ENCODE measurements around the gene MTCH1. TPM values are rescaled to one million over a fixed set of nuclear protein-coding genes. Genes with fewer than 3 reads are reported as not detected.
"Not testable (repeated sequence)": the region's sequence is repeated elsewhere in the genome, so short reads cannot be mapped to it uniquely, and the experiment has no call there.

The MTCH1 gene
- total RNA-seq, 2 experiments from 2014 or later: 231 to 239 TPM

- peaks cover 24% of the 10 kb centered on the region for H3K4me1 ChIP-seq (ENCODE audit: insufficient read depth, low read length)
- no peaks in the 10 kb centered on the region for H3K27me3 ChIP-seq (ENCODE audit: control insufficient read depth in 1 of 2, insufficient read depth in 2 of 2, low read length in 2 of 2)
- TF ChIP-seq, protein P1, sequence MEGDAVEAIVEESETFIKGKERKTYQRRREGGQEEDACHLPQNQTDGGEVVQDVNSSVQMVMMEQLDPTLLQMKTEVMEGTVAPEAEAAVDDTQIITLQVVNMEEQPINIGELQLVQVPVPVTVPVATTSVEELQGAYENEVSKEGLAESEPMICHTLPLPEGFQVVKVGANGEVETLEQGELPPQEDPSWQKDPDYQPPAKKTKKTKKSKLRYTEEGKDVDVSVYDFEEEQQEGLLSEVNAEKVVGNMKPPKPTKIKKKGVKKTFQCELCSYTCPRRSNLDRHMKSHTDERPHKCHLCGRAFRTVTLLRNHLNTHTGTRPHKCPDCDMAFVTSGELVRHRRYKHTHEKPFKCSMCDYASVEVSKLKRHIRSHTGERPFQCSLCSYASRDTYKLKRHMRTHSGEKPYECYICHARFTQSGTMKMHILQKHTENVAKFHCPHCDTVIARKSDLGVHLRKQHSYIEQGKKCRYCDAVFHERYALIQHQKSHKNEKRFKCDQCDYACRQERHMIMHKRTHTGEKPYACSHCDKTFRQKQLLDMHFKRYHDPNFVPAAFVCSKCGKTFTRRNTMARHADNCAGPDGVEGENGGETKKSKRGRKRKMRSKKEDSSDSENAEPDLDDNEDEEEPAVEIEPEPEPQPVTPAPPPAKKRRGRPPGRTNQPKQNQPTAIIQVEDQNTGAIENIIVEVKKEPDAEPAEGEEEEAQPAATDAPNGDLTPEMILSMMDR (IDR thresholded peaks at IDR 0.05): no peak
- intact Hi-C loops (cut with DNase I, micrococcal nuclease): no loop called here
- no peaks in the 10 kb centered on the region for H3K9me3 ChIP-seq (ENCODE audit: control insufficient read depth in 1 of 2, insufficient read depth in 1 of 2, low read length in 2 of 2)
- H3K4me3 ChIP-seq (ENCODE audit: low read length): no peak overlapping the region
- H3K4me3 Mint-ChIP-seq: no peak overlapping the region
- ChIA-PET POLR2A (interaction anchor here (1.4 to 2.4 kb wide), 3 partner anchors 9 to 40 kb away, joined by 5 to 7 read pairs (median 6); partner anchors contain the start of gene MTCH1), CTCF (no interaction called here)
- peak overlapping the region; percentile 27 for H3K27ac Mint-ChIP-seq
- H3K9me3 Mint-ChIP-seq: no peaks in the 10 kb centered on the region
- peaks cover 37% of the 10 kb centered on the region for H3K4me1 Mint-ChIP-seq (ENCODE audit: low read depth)
- ATAC-seq (ENCODE audit: poor library complexity) (no peak), DNase-seq (no peak)
- no peaks in the 10 kb centered on the region for H3K36me3 Mint-ChIP-seq (ENCODE audit: low read depth)
- no peaks in the 10 kb centered on the region for H3K27me3 Mint-ChIP-seq
- no peak overlapping the region for H3K27ac ChIP-seq (ENCODE audit: low read depth in 1 of 2, low read length in 2 of 2)
- H3K36me3 ChIP-seq (ENCODE audit: insufficient read depth, low read length): no peaks in the 10 kb centered on the region
These were observed 39.5 kb downstream of the MTCH1 start for GRCh38 chr6:36946526-36946925.

- TF ChIP-seq, protein P1 (IDR thresholded peaks at IDR 0.05): no peak
- Histone ChIP-seq H3K4me1 (ENCODE audit: insufficient read depth, low read length) (peaks cover 24% of the 10 kb centered on the region), H3K36me3 (ENCODE audit: insufficient read depth, low read length) (no peaks in the 10 kb centered on the region), H3K27ac (ENCODE audit: low read depth in 1 of 2, low read length in 2 of 2) (no peak overlapping the region), H3K9me3 (ENCODE audit: control insufficient read depth in 1 of 2, insufficient read depth in 1 of 2, low read length in 2 of 2) (no peaks in the 10 kb centered on the region), H3K4me3 (ENCODE audit: low read length) (no peak overlapping the region), H3K27me3 (ENCODE audit: control insufficient read depth in 1 of 2, insufficient read depth in 2 of 2, low read length in 2 of 2) (no peaks in the 10 kb centered on the region)
- no peak overlapping the region for H3K27ac Mint-ChIP-seq
- ATAC-seq (ENCODE audit: poor library complexity) (no peak), DNase-seq (no peak)
- no peak overlapping the region for H3K4me3 Mint-ChIP-seq
- H3K9me3 Mint-ChIP-seq: no peaks in the 10 kb centered on the region
- H3K4me1 Mint-ChIP-seq (ENCODE audit: low read depth): peaks cover 37% of the 10 kb centered on the region
- H3K36me3 Mint-ChIP-seq (ENCODE audit: low read depth): no peaks in the 10 kb centered on the region
- intact Hi-C loops (cut with DNase I, micrococcal nuclease): no loop called here
- no peaks in the 10 kb centered on the region for H3K27me3 Mint-ChIP-seq
- ChIA-PET CTCF (no interaction called here), POLR2A (interaction anchor here (1.4 kb wide), 1 partner anchor 10 kb away, joined by 6 read pairs; no protein-coding TSS in a partner anchor)
These were observed 40.7 kb downstream of the MTCH1 start for GRCh38 chr6:36945301-36945700.

- Histone ChIP-seq H3K36me3 (ENCODE audit: insufficient read depth, low read length) (no peaks in the 10 kb centered on the region), H3K4me3 (ENCODE audit: low read length) (no peak overlapping the region), H3K27ac (ENCODE audit: low read depth in 1 of 2, low read length in 2 of 2) (no peak overlapping the region), H3K4me1 (ENCODE audit: insufficient read depth, low read length) (peaks cover 24% of the 10 kb centered on the region), H3K27me3 (ENCODE audit: control insufficient read depth in 1 of 2, insufficient read depth in 2 of 2, low read length in 2 of 2) (no peaks in the 10 kb centered on the region), H3K9me3 (ENCODE audit: control insufficient read depth in 1 of 2, insufficient read depth in 1 of 2, low read length in 2 of 2) (no peaks in the 10 kb centered on the region)
- TF ChIP-seq, protein P1 (IDR thresholded peaks at IDR 0.05): no peak
- intact Hi-C loops (cut with DNase I, micrococcal nuclease): no loop called here
- Mint-ChIP-seq H3K4me1 (ENCODE audit: low read depth) (peaks cover 30% of the 10 kb centered on the region), H3K9me3 (no peaks in the 10 kb centered on the region), H3K27ac (no peak overlapping the region), H3K27me3 (no peaks in the 10 kb centered on the region), H3K4me3 (no peak overlapping the region), H3K36me3 (ENCODE audit: low read depth) (no peaks in the 10 kb centered on the region)
- DNase-seq: no peak
- CTCF ChIA-PET: no interaction called here
- POLR2A ChIA-PET: no interaction called here
- no peak for ATAC-seq (ENCODE audit: poor library complexity)
These were observed 41.3 kb downstream of the MTCH1 start for GRCh38 chr6:36944650-36945049.

DNA sequence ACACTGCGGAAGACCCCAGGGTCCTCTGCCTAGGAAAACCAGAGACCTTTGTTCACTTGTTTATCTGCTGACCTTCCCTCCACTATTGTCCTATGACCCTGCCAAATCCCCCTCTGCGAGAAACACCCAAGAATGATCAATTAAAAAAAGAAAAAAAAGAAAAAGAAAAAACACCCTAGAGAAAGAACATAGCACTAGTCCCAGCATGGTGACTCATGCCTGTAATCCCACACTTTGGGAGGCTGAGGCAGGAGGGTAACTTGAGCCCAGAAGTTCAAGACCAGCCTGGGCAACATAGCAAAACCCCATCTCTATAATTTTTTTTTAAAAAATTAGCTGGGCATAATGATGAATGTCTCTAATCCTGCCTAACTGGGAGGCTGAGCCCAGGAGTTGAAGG is 43.7 kb downstream of the MTCH1 start:
- H3K9me3 ChIP-seq (ENCODE audit: control insufficient read depth in 1 of 2, insufficient read depth in 1 of 2, low read length in 2 of 2); H3K36me3 Mint-ChIP-seq (ENCODE audit: low read depth); H3K27me3 Mint-ChIP-seq; H3K4me3 ChIP-seq (ENCODE audit: low read length); H3K36me3 ChIP-seq (ENCODE audit: insufficient read depth, low read length); POLR2A ChIA-PET; ATAC-seq (ENCODE audit: poor library complexity); H3K4me3 Mint-ChIP-seq; intact Hi-C loops (cut with DNase I, micrococcal nuclease); H3K27ac Mint-ChIP-seq; DNase-seq; H3K4me1 Mint-ChIP-seq (ENCODE audit: low read depth); CTCF ChIA-PET; H3K27me3 ChIP-seq (ENCODE audit: control insufficient read depth in 1 of 2, insufficient read depth in 2 of 2, low read length in 2 of 2); H3K27ac ChIP-seq (ENCODE audit: low read depth in 1 of 2, low read length in 2 of 2); H3K9me3 Mint-ChIP-seq: not testable (repeated sequence)
- H3K4me1 ChIP-seq (ENCODE audit: insufficient read depth, low read length): peaks cover 11% of the 10 kb centered on the region

DNA sequence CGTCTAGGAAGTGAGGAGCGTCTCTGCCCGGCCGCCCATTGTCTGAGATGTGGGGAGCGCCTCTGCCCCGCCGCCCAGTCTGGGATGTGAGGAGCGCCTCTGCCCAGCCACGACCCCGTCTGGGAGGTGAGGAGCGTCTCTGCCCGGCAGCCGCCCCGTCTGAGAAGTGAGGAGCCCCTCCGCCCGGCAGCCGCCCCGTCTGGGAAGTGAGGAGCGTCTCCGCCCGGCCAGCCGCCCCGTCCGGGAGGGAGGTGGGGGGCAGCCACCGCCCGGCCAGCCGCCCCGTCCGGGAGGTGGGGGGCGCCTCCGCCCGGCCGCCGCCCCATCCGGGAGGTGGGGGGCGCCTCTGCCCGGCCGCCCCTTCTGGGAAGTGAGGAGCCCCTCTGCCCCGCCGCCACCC is 44.4 kb downstream of the MTCH1 start:
- H3K4me3 Mint-ChIP-seq; POLR2A ChIA-PET; DNase-seq; H3K9me3 Mint-ChIP-seq; CTCF ChIA-PET; H3K4me3 ChIP-seq (ENCODE audit: low read length); H3K4me1 ChIP-seq (ENCODE audit: insufficient read depth, low read length); intact Hi-C loops (cut with DNase I, micrococcal nuclease); H3K4me1 Mint-ChIP-seq (ENCODE audit: low read depth); ATAC-seq (ENCODE audit: poor library complexity); H3K27ac Mint-ChIP-seq; H3K27me3 ChIP-seq (ENCODE audit: control insufficient read depth in 1 of 2, insufficient read depth in 2 of 2, low read length in 2 of 2); H3K27ac ChIP-seq (ENCODE audit: low read depth in 1 of 2, low read length in 2 of 2); H3K27me3 Mint-ChIP-seq; H3K36me3 Mint-ChIP-seq (ENCODE audit: low read depth); H3K9me3 ChIP-seq (ENCODE audit: control insufficient read depth in 1 of 2, insufficient read depth in 1 of 2, low read length in 2 of 2); H3K36me3 ChIP-seq (ENCODE audit: insufficient read depth, low read length): not testable (repeated sequence)

Data from CD4-positive, alpha-beta T cell (primary cell).